RWPE2 (cell line): ENCODE data around the gene ZNF280C.
"Not testable (repeated sequence)": the region's sequence is repeated elsewhere in the genome, so short reads cannot be mapped to it uniquely, and the experiment has no call there.

Experiments used
- ATAC-seq: fragments of 200-7000 bp; cut with Tn5 transposase; 3 replicates; pipeline ENCODE4 v1.9.1; 2021; ENCODE audit warnings: low read depth
- DNase-seq: peaks from one replicate; pipeline ENCODE4 v3.0.0-alpha.2; 2020; ENCODE audit warnings: low spot score
- H3K27ac ChIP-seq: fragments of 450-650 bp; 2 replicates; pipeline ENCODE4 v1.5.1; 2017; ENCODE audit warnings: mild to moderate bottlenecking; ENCODE audit not compliant: poor library complexity, severe bottlenecking
- H3K27me3 ChIP-seq: fragments of 250-450 bp; sonication (Bioruptor Pico); 2 replicates; pipeline ENCODE4 v1.5.1; 2021; ENCODE audit warnings: mild to moderate bottlenecking, moderate library complexity; ENCODE audit not compliant: insufficient read depth, poor library complexity, severe bottlenecking
- H3K36me3 ChIP-seq: fragments of 250-450 bp; sonication (Bioruptor Pico); 2 replicates; pipeline ENCODE4 v1.5.1; 2020; ENCODE audit warnings: low read depth, mild to moderate bottlenecking, moderate library complexity
- H3K4me1 ChIP-seq: fragments of 250-450 bp; sonication (Bioruptor Pico); 2 replicates; pipeline ENCODE4 v1.5.1; 2021; ENCODE audit warnings: mild to moderate bottlenecking, moderate library complexity; ENCODE audit not compliant: insufficient read depth, poor library complexity, severe bottlenecking
- H3K4me3 ChIP-seq: fragments of 250-450 bp; sonication (Bioruptor Pico); 2 replicates; pipeline ENCODE4 v1.5.1; 2021; ENCODE audit warnings: mild to moderate bottlenecking, moderate library complexity; ENCODE audit not compliant: severe bottlenecking
- H3K9me3 ChIP-seq: fragments of 250-450 bp; sonication (Bioruptor Pico); 2 replicates; pipeline ENCODE4 v1.5.1; 2021; ENCODE audit warnings: mild to moderate bottlenecking, moderate library complexity; ENCODE audit not compliant: severe bottlenecking
- CTCF ChIP-seq: fragments of 450-650 bp; IDR thresholded peaks from one replicate; pipeline ENCODE4 v1.5.1; 2017; ENCODE audit warnings: mild to moderate bottlenecking, moderate library complexity; ENCODE audit not compliant: poor library complexity, severe bottlenecking

ZNF280C gene

GRCh38 chrX:130280901-130281300 is 12.2 kb upstream of the ZNF280C start:
- no peaks in the 10 kb centered on the region for H3K4me1 ChIP-seq
- H3K27me3 ChIP-seq = no peaks in the 10 kb centered on the region
- no peak for DNase-seq
- no peak for ATAC-seq
- H3K36me3 ChIP-seq = no peaks in the 10 kb centered on the region
- no peak overlapping the region for H3K4me3 ChIP-seq
- H3K27ac ChIP-seq = no peak overlapping the region
- no peaks in the 10 kb centered on the region for H3K9me3 ChIP-seq
- TF ChIP-seq CTCF = no peak

- not testable (repeated sequence) for H3K4me1 ChIP-seq, ATAC-seq, DNase-seq
Observed at GRCh38 chrX:130272253-130272652, 3.6 kb upstream of the ZNF280C start.

GRCh38 chrX:130269391-130269790 is 692 bp upstream of the ZNF280C start:
- not testable (repeated sequence) for DNase-seq, H3K27ac ChIP-seq, H3K4me3 ChIP-seq, H3K36me3 ChIP-seq, H3K9me3 ChIP-seq, H3K4me1 ChIP-seq, ATAC-seq, H3K27me3 ChIP-seq

More at GRCh38 chrX:130272253-130272652, 3.6 kb upstream of the ZNF280C start:
- H3K27ac ChIP-seq, H3K27me3 ChIP-seq, H3K36me3 ChIP-seq, H3K9me3 ChIP-seq, H3K4me3 ChIP-seq: not testable (repeated sequence)

GRCh38 chrX:130267956-130268448 is 697 bp downstream of the ZNF280C start:
- H3K27me3 ChIP-seq = no peaks in the 10 kb centered on the region
- H3K9me3 ChIP-seq = no peaks in the 10 kb centered on the region
- DNase-seq = no peak
- no peaks in the 10 kb centered on the region for H3K36me3 ChIP-seq
- peak overlapping the region; percentile 67 for H3K4me3 ChIP-seq
- ATAC-seq = no peak; the same call in 1 of the 3 replicates
- H3K27ac ChIP-seq = peak overlapping the region; percentile 51
- TF ChIP-seq CTCF = no peak
- H3K4me1 ChIP-seq = no peaks in the 10 kb centered on the region

GRCh38 chrX:130264573-130264972 is 4.1 kb downstream of the ZNF280C start:
- no peak for TF ChIP-seq CTCF
- Histone ChIP-seq H3K36me3 (no peaks in the 10 kb centered on the region), H3K4me3 (no peak overlapping the region), H3K9me3 (no peaks in the 10 kb centered on the region), H3K4me1 (no peaks in the 10 kb centered on the region), H3K27ac (no peak overlapping the region), H3K27me3 (no peaks in the 10 kb centered on the region)
- DNase-seq (no peak), ATAC-seq (no peak)

- no peak for TF ChIP-seq CTCF
- Histone ChIP-seq H3K9me3 (no peaks in the 10 kb centered on the region), H3K27me3 (no peaks in the 10 kb centered on the region), H3K27ac (no peak overlapping the region), H3K36me3 (no peaks in the 10 kb centered on the region), H3K4me3 (no peak overlapping the region), H3K4me1 (no peaks in the 10 kb centered on the region)
- DNase-seq = no peak
- ATAC-seq = no peak
Observed at GRCh38 chrX:130263016-130263415, 5.7 kb downstream of the ZNF280C start.
